Measurements from ENCODE around the gene PRPS1. TPM values are rescaled to one million over a fixed set of nuclear protein-coding genes. Genes with fewer than 3 reads are reported as not detected.

PRPS1 gene
- total RNA-seq, 1 experiment from 2014 or later: 90.5 TPM

GRCh38 chrX:107589243-107589642 lies 39.1 kb upstream of the PRPS1 start:
- H2BK15ac ChIP-seq (ENCODE audit: low read depth, low read length): no peak overlapping the region
- no peak overlapping the region for H4K5ac ChIP-seq (ENCODE audit: insufficient read length, low read depth, low read length)
- no peak overlapping the region for H3K14ac ChIP-seq (ENCODE audit: insufficient read depth, low read length)
- H3K4me2 ChIP-seq (ENCODE audit: insufficient read depth, insufficient read length, low read length): no peak overlapping the region
- no peak overlapping the region for H2AK5ac ChIP-seq (ENCODE audit: insufficient read length, low read length)
- no peak overlapping the region for H2AFZ ChIP-seq (ENCODE audit: low read length)
- H3K9ac ChIP-seq (ENCODE audit: extremely low read depth, insufficient read length, low read length): no peak overlapping the region
- no peak overlapping the region for H3K18ac ChIP-seq (ENCODE audit: insufficient read length, low read depth, low read length)
- no peaks in the 10 kb centered on the region for H3K79me1 ChIP-seq (ENCODE audit: insufficient read depth, low read depth, low read length, poor library complexity, severe bottlenecking)
- no peak overlapping the region for H3K4me3 Mint-ChIP-seq
- no peak overlapping the region for H3T11ph ChIP-seq (ENCODE audit: low read length)
- peaks cover 2% of the 10 kb centered on the region; the same call in 1 of the 2 replicates for H3K27me3 Mint-ChIP-seq (ENCODE audit: low read depth)
- peaks cover 0 to 1% (median 0%) of the 10 kb centered on the region in 3 experiments; a peak in 4 of 7 replicates for H3K36me3 Mint-ChIP-seq (ENCODE audit: insufficient read depth in 1 of 3, low read depth in 3 of 3)
- no peaks in the 10 kb centered on the region for H3K79me2 ChIP-seq (ENCODE audit: insufficient read depth, low read length)
- H2BK120ac ChIP-seq (ENCODE audit: low read depth, low read length, poor library complexity, severe bottlenecking): no peak overlapping the region
- H3K23me2 ChIP-seq (ENCODE audit: insufficient read length, low read depth, low read length, poor library complexity, severe bottlenecking): no peaks in the 10 kb centered on the region
- H2BK12ac ChIP-seq (ENCODE audit: insufficient read length, low read depth, low read length): no peak overlapping the region
- TF ChIP-seq, protein P1, sequence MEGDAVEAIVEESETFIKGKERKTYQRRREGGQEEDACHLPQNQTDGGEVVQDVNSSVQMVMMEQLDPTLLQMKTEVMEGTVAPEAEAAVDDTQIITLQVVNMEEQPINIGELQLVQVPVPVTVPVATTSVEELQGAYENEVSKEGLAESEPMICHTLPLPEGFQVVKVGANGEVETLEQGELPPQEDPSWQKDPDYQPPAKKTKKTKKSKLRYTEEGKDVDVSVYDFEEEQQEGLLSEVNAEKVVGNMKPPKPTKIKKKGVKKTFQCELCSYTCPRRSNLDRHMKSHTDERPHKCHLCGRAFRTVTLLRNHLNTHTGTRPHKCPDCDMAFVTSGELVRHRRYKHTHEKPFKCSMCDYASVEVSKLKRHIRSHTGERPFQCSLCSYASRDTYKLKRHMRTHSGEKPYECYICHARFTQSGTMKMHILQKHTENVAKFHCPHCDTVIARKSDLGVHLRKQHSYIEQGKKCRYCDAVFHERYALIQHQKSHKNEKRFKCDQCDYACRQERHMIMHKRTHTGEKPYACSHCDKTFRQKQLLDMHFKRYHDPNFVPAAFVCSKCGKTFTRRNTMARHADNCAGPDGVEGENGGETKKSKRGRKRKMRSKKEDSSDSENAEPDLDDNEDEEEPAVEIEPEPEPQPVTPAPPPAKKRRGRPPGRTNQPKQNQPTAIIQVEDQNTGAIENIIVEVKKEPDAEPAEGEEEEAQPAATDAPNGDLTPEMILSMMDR (conservative IDR thresholded peaks at IDR 0.05): no peak
- H4K8ac ChIP-seq (replicated peaks; ENCODE audit: insufficient read length, low read depth, low read length): no peak overlapping the region
- H3K4me1 Mint-ChIP-seq: no peaks in the 10 kb centered on the region; a peak in 2 of 4 replicates
- H2BK5ac ChIP-seq (ENCODE audit: insufficient read length, low read length): no peak overlapping the region
- H3K9me3 Mint-ChIP-seq: peaks cover 5 to 71% of the 10 kb centered on the region in 2 experiments; a peak in 3 of 5 replicates
- no peak overlapping the region for H3K27ac Mint-ChIP-seq
- DNase-seq: no peak
- WGBS (ENCODE audit: extremely low coverage, insufficient read length, low lambda C conversion rate): no CpG with 5 or more reads among the region's 6 CpGs
- H3K4me1 ChIP-seq (ENCODE audit: insufficient read depth, low read length): no peaks in the 10 kb centered on the region
- no peak overlapping the region for H3K23ac ChIP-seq (ENCODE audit: insufficient read length, low read depth, low read length)
- H3K27ac ChIP-seq (ENCODE audit: insufficient read length, low read depth, low read length): no peak overlapping the region
- H3K4ac ChIP-seq (ENCODE audit: low read depth, low read length): no peak overlapping the region
- no peak overlapping the region for H3K56ac ChIP-seq (ENCODE audit: insufficient read length, low read depth, low read length)
- H3K9me3 ChIP-seq (ENCODE audit: control insufficient read depth, low read depth, low read length): no peaks in the 10 kb centered on the region
- no peaks in the 10 kb centered on the region for H3K27me3 ChIP-seq (ENCODE audit: insufficient read depth, low read length)
- no peak overlapping the region for H4K91ac ChIP-seq (ENCODE audit: insufficient read length, low read depth, low read length)
- no peak overlapping the region for H2BK20ac ChIP-seq (ENCODE audit: low read depth, low read length, poor library complexity, severe bottlenecking)
- no peaks in the 10 kb centered on the region for H4K20me1 ChIP-seq (ENCODE audit: control insufficient read depth, insufficient read depth, insufficient read length)

Measured in H9 (cell line).